GM12873 (cell line): ENCODE results near the gene UGCG.

Source experiments
- TF ChIP-seq, protein P1 (sequence below): IDR thresholded peaks from 2 replicates; pipeline ENCODE4 v1.5.1; 2012; ENCODE audit warnings: low read depth, mild to moderate bottlenecking, moderate library complexity, low read length, control low read depth; ENCODE audit not compliant: insufficient read depth; ENCODE audit errors: missing control alignments

UGCG gene

DNA sequence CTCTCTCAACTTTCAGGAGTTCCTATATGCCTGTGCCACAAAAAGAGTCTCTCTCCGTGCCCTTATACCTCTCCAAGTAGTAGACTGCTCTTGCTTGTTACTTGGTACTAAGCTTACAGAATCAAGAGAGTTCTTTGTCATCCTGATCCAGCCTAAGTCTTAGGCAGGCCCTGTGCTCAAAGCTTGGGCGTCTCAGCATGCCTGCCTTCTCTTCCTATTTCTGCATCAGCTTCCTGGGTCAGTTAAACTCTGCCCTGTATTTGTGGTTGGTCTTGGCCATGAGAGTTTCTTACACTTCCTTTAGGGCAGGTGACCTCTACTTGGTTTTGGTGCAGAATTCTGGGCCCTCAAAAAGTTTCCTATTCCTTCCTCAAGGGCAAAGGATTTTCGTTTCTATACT is 33.0 kb upstream of the UGCG start:
- TF ChIP-seq, protein P1, sequence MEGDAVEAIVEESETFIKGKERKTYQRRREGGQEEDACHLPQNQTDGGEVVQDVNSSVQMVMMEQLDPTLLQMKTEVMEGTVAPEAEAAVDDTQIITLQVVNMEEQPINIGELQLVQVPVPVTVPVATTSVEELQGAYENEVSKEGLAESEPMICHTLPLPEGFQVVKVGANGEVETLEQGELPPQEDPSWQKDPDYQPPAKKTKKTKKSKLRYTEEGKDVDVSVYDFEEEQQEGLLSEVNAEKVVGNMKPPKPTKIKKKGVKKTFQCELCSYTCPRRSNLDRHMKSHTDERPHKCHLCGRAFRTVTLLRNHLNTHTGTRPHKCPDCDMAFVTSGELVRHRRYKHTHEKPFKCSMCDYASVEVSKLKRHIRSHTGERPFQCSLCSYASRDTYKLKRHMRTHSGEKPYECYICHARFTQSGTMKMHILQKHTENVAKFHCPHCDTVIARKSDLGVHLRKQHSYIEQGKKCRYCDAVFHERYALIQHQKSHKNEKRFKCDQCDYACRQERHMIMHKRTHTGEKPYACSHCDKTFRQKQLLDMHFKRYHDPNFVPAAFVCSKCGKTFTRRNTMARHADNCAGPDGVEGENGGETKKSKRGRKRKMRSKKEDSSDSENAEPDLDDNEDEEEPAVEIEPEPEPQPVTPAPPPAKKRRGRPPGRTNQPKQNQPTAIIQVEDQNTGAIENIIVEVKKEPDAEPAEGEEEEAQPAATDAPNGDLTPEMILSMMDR: no peak

DNA sequence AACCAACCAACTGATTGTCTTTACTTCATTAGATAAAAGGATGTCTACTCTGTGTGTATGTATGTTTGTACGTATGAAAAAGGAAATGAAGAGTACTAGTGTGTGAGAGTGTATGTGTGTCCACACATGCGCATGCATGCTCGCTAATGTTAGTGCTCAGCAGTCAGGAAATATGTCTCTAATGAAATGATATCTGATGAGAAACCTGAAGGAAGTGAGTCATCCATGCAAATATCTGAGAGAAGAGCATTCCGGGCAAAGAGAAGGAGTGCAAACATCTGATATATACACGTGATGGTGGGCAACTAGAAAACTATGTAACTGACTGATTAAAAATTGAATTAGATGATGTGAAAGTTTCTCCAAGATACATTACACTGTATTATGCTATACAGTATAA is 29.6 kb upstream of the UGCG start:
- TF ChIP-seq, protein P1: no peak

DNA sequence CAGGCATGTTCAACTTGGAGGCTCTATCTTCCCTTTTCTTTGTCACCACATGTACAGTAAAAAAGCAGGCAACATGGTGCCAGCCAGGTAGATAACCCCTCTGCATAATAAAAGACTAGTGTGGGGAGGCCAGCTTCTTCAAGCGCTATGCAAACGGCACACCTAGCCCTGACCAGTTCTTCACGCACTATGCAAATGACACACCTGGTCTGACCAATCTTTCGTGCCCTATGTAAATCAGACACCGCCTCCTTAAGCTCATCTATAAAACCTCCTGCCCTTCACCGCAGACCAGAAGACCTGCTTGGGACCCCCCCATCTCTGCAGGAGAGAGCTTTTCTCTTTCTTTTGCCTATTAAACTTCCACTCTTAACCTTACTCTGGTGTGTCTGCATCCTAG is 28.1 kb upstream of the UGCG start:
- TF ChIP-seq, protein P1: no peak

DNA sequence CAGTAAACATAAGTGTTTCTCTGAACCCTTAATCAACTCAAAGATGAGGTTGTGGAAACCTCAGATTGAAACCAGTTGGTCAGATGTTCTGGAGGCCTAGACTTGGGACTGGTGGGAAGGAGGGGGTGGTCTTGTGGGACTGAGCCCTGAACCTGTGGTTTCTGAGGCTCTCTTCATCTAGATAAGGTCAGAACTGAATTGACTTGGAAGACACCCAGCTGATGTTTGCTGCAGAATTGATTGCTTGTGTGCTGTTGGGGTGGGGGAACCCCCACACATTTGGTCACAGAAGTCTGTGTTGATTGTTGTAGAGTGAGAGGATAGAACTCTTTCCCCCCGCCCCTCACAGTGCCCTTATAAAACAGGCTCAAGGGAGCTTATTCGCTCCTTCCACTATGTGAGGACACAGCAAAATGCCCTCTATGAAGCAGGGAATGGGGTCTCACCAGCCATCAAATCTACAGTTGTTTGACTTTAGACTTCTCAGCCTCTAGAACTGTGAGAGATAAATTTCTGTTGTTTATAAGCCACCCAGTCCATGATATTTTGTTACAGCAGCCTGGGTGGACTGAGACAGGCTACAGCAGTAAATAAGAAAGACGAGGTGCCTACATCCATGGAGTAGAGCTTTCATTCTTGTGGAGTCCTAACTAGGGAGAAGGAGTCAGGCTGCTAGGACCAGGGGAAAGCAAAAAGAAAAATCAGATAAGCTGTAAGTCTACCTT is 25.7 kb upstream of the UGCG start:
- TF ChIP-seq, protein P1: no peak

DNA sequence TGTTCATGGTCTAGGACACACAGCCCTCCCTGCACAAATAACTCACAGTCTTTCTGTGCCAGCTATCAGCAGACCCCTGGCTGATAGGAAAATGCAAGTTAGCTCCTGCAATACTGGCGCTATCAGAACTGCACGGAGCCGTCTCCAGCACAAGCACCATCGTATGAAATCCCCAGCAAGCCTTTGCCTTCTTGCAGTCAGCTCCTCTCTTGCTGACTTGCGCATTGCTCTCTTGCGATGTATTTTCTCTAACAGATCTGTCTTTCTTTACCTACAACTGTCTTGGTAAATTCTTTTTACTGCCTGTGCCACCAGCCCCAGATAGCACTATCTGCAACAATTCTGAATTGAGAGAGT is 25.1 kb upstream of the UGCG start:
- TF ChIP-seq, protein P1: no peak

DNA sequence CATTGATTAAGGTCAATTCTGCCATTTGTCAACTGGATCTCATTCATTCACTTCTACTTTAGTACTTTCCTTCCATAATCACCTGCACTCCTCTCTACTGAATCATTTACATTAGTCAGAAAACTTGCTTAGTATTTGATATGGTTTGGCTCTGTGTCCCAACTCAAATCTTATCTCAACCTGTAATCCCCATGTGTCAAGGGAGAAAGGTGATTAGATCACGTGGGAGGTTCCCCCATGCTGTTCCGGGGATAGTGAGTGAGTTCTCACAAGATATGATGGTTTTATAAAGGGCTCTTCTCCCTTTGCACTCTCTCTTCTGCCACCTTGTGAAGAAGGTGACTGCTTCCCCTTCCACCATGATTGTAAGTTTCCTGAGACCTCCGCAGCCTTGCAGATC is 23.7 kb upstream of the UGCG start:
- TF ChIP-seq, protein P1: no peak

DNA sequence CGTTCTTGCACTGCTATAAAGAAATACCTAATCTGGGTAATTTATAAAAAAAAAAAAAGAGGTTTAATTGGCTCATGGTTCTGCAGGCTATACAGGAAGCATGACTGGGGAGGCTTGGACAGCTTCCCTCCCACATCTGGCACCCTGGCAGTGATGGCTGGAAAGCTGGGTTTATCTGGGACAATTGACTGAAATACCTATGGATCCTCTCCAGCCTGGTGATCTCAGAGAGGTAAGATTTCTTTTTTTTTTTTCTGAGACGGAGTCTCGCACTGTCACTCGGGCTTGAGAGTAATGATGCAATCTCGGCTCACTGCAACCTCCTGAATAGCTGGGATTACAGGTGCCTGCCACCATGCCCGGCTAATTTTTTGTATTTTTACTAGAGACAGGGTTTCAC is 22.7 kb upstream of the UGCG start:
- TF ChIP-seq, protein P1: no peak

DNA sequence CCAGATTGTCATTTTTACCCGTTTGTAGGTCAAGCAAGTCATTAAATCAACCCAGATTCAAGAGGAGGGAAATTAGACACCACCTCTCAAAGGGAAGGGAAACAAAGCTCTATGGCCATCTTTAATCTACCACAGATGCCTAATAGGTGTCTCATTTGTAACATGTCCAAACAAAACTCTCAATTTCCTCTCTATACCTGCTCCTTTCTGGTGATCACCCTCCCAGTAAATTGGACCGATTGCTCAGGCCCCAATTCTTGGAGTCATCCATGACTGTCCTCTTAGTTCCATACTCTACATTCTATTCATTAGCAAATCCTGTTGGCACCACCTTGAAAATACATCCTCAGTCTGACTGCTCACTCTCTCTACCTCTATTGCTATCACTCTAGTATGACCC is 22.1 kb upstream of the UGCG start:
- TF ChIP-seq, protein P1: no peak
